Measurements from ENCODE around the gene ACADVL.

DNA sequence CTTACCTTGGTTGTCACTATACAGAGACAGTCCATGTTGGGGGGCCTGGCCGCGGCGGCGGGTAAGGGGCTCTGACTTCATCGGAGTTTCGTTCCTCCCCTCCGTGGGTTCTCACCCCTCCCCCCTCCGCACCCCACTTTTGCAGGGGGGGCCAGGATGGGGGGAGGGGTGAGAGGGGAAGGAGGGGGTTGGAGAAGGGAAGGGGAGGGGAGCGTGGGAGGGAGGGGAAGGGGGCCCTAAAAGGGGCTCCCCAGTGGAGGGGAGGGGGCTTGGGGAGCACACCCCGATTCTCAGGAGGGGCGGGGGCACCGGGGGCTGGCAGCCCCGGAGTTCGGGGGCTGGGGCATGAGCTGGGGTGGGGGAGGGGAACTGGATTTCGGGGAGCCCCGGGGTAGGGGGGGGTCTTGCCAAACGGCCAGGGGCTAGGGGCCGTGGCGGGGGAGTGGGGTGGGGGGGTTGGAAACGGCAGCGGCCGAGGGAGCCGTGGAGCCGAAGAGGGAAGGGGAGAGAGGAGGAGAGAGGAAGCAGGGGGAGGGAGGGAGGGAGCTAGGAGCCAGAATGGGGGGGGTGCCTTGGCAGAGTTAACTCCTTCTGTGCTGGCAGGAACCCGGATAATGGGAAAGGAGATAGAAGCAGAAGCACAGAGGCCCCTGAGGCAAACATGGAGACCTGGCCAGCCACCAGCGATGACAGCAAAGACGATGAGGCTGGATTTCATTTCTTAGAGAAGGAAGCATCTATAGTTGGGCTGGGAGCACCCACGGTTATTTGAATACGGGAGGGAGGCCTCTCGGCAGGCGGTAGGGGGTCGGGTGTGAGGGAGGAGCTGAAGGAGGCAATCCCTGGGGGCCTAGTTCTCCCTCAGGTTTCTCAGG, 2.4 kb upstream of the ACADVL start:
- TF ChIP-seq POLR2AphosphoS5 (IDR thresholded peaks at IDR 0.05; ENCODE audit: low read depth, low read length) = no peak
- TF ChIP-seq, protein P1, sequence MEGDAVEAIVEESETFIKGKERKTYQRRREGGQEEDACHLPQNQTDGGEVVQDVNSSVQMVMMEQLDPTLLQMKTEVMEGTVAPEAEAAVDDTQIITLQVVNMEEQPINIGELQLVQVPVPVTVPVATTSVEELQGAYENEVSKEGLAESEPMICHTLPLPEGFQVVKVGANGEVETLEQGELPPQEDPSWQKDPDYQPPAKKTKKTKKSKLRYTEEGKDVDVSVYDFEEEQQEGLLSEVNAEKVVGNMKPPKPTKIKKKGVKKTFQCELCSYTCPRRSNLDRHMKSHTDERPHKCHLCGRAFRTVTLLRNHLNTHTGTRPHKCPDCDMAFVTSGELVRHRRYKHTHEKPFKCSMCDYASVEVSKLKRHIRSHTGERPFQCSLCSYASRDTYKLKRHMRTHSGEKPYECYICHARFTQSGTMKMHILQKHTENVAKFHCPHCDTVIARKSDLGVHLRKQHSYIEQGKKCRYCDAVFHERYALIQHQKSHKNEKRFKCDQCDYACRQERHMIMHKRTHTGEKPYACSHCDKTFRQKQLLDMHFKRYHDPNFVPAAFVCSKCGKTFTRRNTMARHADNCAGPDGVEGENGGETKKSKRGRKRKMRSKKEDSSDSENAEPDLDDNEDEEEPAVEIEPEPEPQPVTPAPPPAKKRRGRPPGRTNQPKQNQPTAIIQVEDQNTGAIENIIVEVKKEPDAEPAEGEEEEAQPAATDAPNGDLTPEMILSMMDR (IDR thresholded peaks at IDR 0.05) = no peak
- TF ChIP-seq, protein P2, sequence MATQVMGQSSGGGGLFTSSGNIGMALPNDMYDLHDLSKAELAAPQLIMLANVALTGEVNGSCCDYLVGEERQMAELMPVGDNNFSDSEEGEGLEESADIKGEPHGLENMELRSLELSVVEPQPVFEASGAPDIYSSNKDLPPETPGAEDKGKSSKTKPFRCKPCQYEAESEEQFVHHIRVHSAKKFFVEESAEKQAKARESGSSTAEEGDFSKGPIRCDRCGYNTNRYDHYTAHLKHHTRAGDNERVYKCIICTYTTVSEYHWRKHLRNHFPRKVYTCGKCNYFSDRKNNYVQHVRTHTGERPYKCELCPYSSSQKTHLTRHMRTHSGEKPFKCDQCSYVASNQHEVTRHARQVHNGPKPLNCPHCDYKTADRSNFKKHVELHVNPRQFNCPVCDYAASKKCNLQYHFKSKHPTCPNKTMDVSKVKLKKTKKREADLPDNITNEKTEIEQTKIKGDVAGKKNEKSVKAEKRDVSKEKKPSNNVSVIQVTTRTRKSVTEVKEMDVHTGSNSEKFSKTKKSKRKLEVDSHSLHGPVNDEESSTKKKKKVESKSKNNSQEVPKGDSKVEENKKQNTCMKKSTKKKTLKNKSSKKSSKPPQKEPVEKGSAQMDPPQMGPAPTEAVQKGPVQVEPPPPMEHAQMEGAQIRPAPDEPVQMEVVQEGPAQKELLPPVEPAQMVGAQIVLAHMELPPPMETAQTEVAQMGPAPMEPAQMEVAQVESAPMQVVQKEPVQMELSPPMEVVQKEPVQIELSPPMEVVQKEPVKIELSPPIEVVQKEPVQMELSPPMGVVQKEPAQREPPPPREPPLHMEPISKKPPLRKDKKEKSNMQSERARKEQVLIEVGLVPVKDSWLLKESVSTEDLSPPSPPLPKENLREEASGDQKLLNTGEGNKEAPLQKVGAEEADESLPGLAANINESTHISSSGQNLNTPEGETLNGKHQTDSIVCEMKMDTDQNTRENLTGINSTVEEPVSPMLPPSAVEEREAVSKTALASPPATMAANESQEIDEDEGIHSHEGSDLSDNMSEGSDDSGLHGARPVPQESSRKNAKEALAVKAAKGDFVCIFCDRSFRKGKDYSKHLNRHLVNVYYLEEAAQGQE (IDR thresholded peaks at IDR 0.05; ENCODE audit: insufficient read depth in 1 of 2, low read depth in 2 of 2, low read length in 1 of 2) = no peak
- no peak for TF ChIP-seq SIN3A (IDR thresholded peaks at IDR 0.05; ENCODE audit: borderline replicate concordance, insufficient read depth, low read depth, low read length)
